ENCODE data around the gene SLC5A5.

Gene SLC5A5

DNA sequence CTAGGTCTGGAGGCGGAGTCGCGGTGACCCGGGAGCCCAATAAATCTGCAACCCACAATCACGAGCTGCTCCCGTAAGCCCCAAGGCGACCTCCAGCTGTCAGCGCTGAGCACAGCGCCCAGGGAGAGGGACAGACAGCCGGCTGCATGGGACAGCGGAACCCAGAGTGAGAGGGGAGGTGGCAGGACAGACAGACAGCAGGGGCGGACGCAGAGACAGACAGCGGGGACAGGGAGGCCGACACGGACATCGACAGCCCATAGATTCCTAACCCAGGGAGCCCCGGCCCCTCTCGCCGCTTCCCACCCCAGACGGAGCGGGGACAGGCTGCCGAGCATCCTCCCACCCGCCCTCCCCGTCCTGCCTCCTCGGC, at the start of gene SLC5A5:
Gene SLC5A5 (plus strand): TSS at position 68 of the 373 bp plus-strand sequence. CDS start 375 bp downstream, outside the sequence.
- no peak for DNase-seq (ENCODE audit: low spot score)

GRCh38 chr19:17824339-17824738, 47.4 kb upstream of the SLC5A5 start:
- DNase-seq (ENCODE audit: low spot score), result no peak

DNA sequence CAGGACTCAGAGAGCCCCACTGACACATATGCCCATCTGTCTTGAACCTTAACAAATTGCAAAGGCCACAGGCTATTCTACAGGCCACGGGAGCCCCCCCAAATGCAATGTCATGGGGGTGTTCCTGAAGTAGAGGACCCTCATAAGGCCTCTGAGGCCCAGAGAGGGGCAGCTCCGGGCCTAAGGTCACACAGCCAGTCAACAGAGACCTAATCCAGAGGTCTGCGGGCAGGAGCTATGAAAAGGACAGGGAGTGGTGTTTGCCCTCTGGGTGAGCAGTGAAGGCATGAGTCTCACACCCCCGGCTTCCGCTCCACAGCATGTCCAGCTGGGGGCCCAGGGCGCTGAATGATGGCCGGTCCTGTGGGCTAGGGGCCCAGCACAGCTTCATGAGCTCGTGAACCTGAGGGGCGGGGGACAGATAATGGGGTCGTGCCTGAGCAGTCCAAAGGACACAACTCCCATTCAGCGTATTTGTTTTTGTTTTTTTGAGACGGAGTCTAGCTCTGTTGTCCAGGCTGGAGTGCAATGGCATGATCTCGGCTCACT, 45.2 kb upstream of the SLC5A5 start:
- no peak for DNase-seq (ENCODE audit: low spot score)

DNA sequence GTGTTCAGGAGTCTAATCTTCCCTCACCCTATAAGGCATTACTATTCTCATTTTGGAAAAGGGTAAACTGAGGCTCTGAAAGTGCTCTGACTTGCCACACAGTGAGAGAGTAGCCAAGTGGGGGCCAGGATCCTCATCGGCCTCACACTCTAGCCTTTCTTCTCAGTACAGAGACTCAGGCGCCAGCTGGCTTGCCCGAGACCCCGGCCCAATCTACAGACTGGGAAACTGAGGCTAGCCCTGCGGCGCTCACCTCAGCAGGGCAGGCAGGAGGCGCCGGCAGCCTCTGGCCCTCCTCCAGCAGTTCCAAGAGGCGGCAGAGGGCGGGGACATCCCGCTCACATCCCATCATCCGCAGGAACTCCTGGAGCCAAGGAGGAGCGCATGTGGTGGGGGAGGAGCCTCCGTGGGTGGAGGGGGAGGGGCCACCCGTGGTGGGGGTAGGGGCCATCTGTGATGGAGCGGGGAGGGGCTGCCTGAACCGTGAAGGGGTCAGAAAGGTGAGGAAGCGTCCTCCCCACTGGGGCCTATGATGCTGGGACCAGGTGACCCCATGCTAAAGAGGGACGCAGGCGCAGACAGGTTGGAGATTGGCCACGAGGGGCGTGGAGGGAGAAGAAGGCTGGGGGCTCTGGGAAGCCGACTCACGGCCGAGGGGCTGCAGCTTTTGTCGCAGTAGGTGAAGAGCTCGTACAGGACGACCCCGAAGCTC, 41.7 kb upstream of the SLC5A5 start:
- DNase-seq (ENCODE audit: low spot score), result no peak

DNA sequence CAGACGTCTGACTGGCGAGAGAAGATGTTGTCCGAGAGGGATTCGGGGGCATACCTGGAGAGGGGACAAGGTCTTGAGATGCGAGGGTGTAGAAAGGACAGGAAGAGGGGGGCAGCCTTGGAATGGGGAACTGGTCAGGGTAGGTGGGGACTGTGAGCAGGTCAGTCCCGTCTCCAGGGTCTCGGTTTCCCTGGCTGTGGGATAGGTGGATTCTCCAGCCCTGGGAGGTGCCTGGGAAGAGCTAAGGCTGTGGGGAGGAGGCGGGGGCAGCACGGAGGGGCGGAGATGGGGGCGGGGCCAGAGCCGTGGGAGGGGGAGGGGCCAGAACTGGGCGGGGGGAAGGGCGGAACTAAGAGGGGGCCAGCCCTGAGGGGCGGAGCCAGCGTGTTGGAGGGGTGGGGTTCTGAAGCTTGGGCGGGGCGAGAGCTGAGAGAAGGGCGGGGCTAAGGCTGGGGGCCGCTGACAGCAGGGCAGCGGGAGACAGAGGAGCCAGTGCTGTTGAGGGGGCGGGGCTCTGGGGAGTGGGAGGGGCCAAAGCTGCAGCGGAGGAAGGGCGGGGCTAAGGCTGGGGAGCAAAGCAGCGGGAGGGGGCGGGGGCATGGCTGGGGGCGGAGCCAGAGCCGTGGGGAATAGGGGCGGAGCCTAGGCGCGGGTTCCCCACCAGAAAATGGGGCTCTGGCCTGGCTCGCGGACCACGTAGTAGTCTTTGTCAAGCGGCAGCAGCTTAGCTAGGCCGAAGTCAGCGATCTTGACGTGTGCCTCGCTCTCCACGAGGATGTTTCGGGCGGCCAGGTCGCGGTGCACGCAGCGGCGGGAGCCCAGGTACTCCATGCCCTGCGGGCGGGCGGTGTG, 41.0 kb upstream of the SLC5A5 start:
- DNase-seq (ENCODE audit: low spot score), result peak; percentile 62

GRCh38 chr19:17831419-17831888, 40.3 kb upstream of the SLC5A5 start:
- no peak for DNase-seq (ENCODE audit: low spot score)

GRCh38 chr19:17832443-17833208, 39.1 kb upstream of the SLC5A5 start:
- no peak for DNase-seq (ENCODE audit: low spot score)

DNA sequence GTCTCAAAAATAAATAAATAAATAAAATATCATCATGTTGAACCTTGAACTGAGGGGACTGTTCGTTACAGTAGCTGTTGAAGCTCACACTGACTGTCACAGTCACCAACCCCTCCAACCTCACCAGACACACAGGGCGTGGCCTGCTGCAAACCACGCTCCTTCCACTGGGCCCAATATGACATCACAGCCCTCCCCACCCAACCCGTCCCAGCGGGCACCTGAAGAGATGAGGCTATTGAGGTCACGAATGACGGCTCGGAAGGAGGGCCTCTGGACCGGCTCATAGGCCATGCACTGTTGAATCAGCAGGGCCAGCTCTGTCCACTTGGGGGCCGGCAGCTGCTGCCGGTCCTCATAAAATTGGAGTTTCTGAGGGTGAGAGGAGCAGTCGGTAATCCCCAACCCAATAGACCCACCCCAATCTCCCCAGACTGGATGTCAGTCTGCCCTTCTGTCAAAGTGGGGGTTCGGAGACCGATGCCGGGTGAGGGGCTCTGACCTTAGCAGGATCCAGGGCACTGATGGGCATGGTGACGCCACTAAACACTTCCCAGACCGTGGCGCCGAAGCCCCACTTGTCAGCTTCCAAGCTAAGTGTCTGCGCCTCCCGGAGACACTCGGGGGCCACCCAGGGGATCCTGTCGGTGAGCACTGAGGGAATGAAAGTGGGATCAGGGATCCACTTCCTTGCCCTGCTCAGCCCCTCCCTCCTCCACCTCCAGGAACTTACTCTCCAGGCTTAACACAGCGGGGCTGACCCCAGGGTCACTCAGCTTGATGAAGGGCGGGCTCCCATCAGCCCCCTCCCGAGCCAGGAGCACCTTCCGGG, 37.2 kb upstream of the SLC5A5 start:
- DNase-seq (ENCODE audit: low spot score), result no peak

DNA sequence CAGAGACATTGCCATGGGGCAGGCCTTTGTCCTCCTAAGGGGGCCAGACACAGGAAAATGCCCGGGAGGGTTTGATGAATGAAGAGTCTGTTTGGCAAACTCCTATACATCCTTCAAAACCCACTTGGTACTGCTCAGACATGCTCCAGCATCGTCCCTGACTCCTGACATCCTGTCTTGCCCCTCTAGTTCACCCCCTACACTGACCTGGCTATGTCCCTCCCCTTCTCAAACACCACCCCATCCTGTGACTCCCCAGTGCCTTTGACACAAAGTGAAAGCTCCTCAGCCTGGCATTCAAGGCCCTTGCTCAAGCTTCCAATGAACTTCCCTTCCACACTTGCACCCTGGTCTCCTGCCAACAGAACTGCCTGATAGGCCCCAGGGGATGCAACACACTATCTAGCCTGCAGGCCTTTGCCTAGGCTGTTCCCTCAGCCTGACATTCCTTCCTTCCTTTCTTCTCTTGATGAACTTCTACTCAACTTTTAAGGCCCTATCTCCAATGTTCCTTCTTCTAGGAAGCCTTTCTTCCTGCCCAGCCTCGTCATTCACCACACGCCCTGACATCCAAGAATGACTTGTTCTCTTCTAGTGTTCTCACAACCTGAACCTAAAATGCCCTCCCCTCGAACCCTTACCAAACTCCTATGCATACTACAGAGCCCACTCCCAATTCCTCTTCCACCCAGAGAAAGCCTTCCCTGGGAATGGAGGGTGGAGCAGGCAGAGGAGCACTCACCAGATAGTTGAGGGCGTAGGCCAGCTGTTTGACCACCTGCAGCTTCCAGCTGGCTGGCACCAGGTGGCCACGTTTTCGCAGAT, 36.4 kb upstream of the SLC5A5 start:
- no peak for DNase-seq (ENCODE audit: low spot score)

DNA sequence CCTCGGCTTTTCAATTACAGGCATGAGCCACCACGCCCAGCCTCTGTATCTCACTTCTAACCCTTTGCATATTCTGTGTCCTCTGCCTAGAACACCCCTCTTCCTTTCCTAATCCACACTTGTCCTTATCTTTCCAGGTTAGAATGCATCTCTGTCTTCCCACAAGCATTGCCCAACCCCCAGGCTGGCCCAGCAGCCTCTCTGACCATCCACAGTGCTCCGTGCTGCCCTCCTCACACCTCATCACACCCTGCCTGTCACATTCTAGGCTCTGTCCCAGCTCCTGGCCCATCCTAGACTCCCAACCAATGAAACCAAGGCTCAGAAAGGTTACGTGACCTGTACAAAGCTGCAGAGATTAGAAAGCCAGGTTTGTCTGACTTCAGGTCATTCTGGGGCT, 35.2 kb upstream of the SLC5A5 start:
- DNase-seq (ENCODE audit: low spot score), result no peak

- DNase-seq (ENCODE audit: low spot score), result no peak
Observed at GRCh38 chr19:17837972-17838371, 33.8 kb upstream of the SLC5A5 start.

DNA sequence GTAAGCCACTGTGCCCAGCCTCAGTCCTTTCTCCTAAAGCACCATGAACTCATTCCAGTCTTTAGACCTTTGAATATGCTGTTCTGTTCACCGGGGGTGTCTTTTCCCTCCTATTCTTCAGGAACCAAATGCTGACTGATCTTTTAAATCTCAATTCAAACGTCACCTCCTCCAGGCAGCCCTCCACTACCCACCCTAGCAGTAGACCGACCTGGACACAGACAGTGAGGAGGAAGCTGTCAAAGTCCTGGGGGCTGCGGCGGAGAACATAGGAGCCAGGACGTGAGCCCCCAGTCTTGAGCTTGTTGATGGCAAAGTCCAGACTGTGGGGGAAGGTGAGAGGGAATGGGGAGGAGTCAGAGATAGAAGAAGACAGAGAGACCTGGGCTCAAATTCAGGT, 31.7 kb upstream of the SLC5A5 start:
- no peak for DNase-seq (ENCODE audit: low spot score)

- no peak for DNase-seq (ENCODE audit: low spot score)
Observed at GRCh38 chr19:17841371-17841809, 30.4 kb upstream of the SLC5A5 start.

DNA sequence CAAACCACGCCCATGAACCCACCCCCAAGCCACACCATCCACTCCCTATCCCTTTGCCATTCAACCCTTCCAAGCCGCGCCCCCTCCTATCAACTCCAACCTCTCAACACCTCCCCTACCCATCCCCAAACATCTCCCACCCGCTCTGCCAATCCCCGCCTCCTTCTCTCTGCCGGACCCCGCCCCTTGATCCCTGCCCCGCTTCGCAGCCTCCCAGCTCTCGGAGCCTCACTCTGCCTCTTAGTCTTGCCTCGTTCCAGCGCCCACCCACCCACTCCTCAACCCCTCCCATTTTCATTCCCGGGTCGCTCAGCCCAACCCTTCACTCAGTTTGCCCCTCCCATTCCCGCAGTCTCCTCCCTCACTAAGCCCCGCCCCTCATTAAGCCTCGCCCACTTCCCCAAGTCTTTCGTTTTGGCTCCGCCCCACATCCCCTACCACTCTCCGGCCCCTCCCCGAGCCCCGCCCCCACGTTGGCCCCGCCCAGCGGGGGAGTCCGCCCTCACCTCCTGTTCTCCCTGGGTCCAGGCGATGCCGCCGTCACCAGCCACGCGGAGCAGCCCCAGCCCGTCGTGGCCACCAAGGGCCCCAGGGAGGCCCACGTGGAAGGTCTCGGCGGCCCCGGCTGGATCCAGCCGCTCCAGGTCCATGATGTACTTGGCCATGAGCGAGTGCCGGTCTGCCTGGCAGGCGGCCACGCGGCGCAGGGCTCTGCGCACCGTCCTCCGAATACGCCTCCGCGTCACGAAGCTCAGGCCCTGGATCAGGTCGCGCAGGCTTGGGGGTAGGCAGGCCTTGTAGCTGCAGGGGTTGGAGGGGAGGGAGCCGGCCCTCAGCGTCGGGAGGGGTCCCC, 29.7 kb upstream of the SLC5A5 start:
- no peak for DNase-seq (ENCODE audit: low spot score)

GRCh38 chr19:17842663-17843291, 29.0 kb upstream of the SLC5A5 start:
- DNase-seq (ENCODE audit: low spot score), result no peak

- no peak for DNase-seq (ENCODE audit: low spot score)
Observed at GRCh38 chr19:17843292-17843827, 28.4 kb upstream of the SLC5A5 start.

DNA sequence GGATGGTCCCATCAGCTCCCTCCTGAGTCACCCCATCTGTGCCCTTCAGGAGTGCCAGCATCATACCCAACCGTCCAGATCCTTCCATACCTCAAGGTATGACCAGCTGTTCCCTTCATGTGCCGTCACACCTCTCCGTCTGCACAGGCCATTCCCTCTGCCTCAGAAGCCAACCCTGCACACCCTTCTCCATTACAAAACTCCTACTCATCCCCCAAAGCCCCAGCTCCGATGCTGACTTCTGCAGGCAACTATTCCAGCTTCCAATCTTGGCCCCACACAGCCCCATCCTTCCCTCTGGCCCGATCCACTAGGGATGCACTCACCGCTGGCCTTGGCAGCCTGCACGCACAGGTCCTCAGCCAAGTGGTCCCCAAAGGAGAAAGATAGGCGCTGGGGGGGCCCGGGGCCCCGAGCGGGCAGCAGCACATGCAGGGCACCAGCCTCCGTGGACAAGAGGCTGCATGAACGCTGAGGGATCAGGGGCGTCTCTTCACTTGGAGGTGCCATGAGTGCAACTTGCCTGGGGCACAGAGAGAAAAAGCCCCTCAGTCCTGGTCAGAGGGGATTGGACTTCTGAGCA, 27.7 kb upstream of the SLC5A5 start:
- DNase-seq (ENCODE audit: low spot score), result no peak

GRCh38 chr19:17846146-17846545, 25.6 kb upstream of the SLC5A5 start:
- no peak for DNase-seq (ENCODE audit: low spot score)

Measured in hepatic stellate cell (primary cell).